Hepatocyte (in vitro differentiated cells): Measurements from ENCODE around the gene AMBP. TPM values are rescaled to one million over a fixed set of nuclear protein-coding genes. Genes with fewer than 3 reads are reported as not detected.
"Not testable (repeated sequence)": the region's sequence is repeated elsewhere in the genome, so short reads cannot be mapped to it uniquely, and the experiment has no call there.

Experiments used
- DNase-seq: peaks from one replicate; pipeline ENCODE4 v3.0.0-alpha.2; 2016; ENCODE audit warnings: low spot score
- H2AFZ ChIP-seq: fragments of 200-600 bp; sonication (generic); 2 replicates; pipeline ENCODE4 v1.6.0; 2016; ENCODE audit warnings: antibody characterized with exemption, mild to moderate bottlenecking
- H3K27ac ChIP-seq: fragments of 200-600 bp; sonication (generic); 2 replicates; pipeline ENCODE4 v1.5.1; 2016; ENCODE audit warnings: mild to moderate bottlenecking
- H3K27me3 ChIP-seq: fragments of 200-600 bp; sonication (generic); 2 replicates; pipeline ENCODE4 v1.6.1; 2016
- H3K36me3 ChIP-seq: fragments of 200-600 bp; sonication (generic); replicated peaks from 2 replicates; pipeline ENCODE4 v1.5.1; 2016; ENCODE audit warnings: low read depth; ENCODE audit not compliant: insufficient read depth
- H3K4me1 ChIP-seq: fragments of 200-600 bp; sonication (generic); 2 replicates; pipeline ENCODE4 v1.5.1; 2016; ENCODE audit warnings: mild to moderate bottlenecking, moderate library complexity; ENCODE audit not compliant: insufficient read depth
- H3K4me2 ChIP-seq: fragments of 200-600 bp; sonication (generic); 2 replicates; pipeline ENCODE4 v1.6.0; 2016
- H3K4me3 ChIP-seq: fragments of 200-600 bp; sonication (generic); 2 replicates; pipeline ENCODE4 v1.5.1; 2016; ENCODE audit warnings: mild to moderate bottlenecking
- H3K79me2 ChIP-seq: fragments of 200-600 bp; sonication (generic); 2 replicates; pipeline ENCODE4 v1.6.0; 2017; ENCODE audit warnings: mild to moderate bottlenecking
- H3K9me2 ChIP-seq: fragments of 200-600 bp; sonication (generic); replicated peaks from 2 replicates; pipeline ENCODE4 v1.6.0; 2017; ENCODE audit warnings: mild to moderate bottlenecking; ENCODE audit not compliant: insufficient read depth
- H3K9me3 ChIP-seq: fragments of 200-600 bp; sonication (generic); 2 replicates; pipeline ENCODE4 v1.5.1; 2016; ENCODE audit warnings: low read depth, mild to moderate bottlenecking
- H4K20me1 ChIP-seq: fragments of 200-600 bp; sonication (generic); 2 replicates; pipeline ENCODE4 v1.6.0; 2016; ENCODE audit warnings: mild to moderate bottlenecking; ENCODE audit not compliant: insufficient read depth, poor library complexity, severe bottlenecking
- CTCF ChIP-seq: fragments of 200-600 bp; sonication (generic); IDR thresholded peaks from 2 replicates; pipeline ENCODE4 v1.5.1; 2016; ENCODE audit warnings: antibody characterized with exemption, mild to moderate bottlenecking; ENCODE audit not compliant: poor library complexity
- EZH2 ChIP-seq: fragments of 200-600 bp; sonication (generic); IDR thresholded peaks from 2 replicates; pipeline ENCODE4 v1.6.1; 2016; ENCODE audit warnings: antibody characterized with exemption, mild to moderate bottlenecking, borderline replicate concordance
- EZH2phosphoT487 ChIP-seq: fragments of 200-600 bp; sonication (generic); IDR thresholded peaks from one replicate; pipeline ENCODE4 v1.6.1; 2018; ENCODE audit warnings: antibody characterized with exemption, mild to moderate bottlenecking, low read depth, moderate library complexity; ENCODE audit not compliant: unreplicated experiment, severe bottlenecking
- WGBS: methylation state at CpG from one replicate; pipeline ENCODE4 v1.1.6; 2016; ENCODE audit warnings: low lambda C conversion rate; ENCODE audit errors: missing lambda C conversion rate; 5-methylcytosine and 5-hydroxymethylcytosine counted together
- polyA plus RNA-seq: library from polyadenylated mRNA; unstranded; fragments of >200 nt; fragmentation: Nextera tagmentation; extraction: Ambion mirVana; gene quantifications from 2 replicates; pipeline ENCODE4 v1.2.1, GENCODE V29; 2016
- total RNA-seq: library from RNA; depleted of rRNA; stranded (reverse); fragments of >200 nt; gene quantifications from 2 replicates; pipeline ENCODE4 v1.2.3, GENCODE V29; 2014

The AMBP gene
- total and polyA plus RNA-seq, 2 experiments from 2014 or later: 713 to 833 TPM

GRCh38 chr9:114085387-114085789 lies 7.3 kb upstream of the AMBP start:
- Histone ChIP-seq H3K4me3 (no peak overlapping the region), H3K4me2 (no peak overlapping the region), H3K9me2 (no peaks in the 10 kb centered on the region), H3K4me1 (peaks cover 13% of the 10 kb centered on the region), H3K36me3 (no peaks in the 10 kb centered on the region), H4K20me1 (no peaks in the 10 kb centered on the region), H3K9me3 (no peaks in the 10 kb centered on the region), H3K27me3 (no peaks in the 10 kb centered on the region), H3K79me2 (no peaks in the 10 kb centered on the region), H3K27ac (no peak overlapping the region), H2AFZ (no peak overlapping the region)
- TF ChIP-seq EZH2 (no peak), CTCF (no peak), EZH2phosphoT487 (no peak)
- 97% methylated on average over 9 of the region's 9 CpGs for WGBS
- DNase-seq: no peak

- 82% methylated on average over 11 of the region's 11 CpGs for whole genome bisulfite sequencing
- H3K9me2 ChIP-seq: no peaks in the 10 kb centered on the region
- no peaks in the 10 kb centered on the region for H3K27me3 ChIP-seq
- no peaks in the 10 kb centered on the region for H4K20me1 ChIP-seq
- no peak overlapping the region for H2AFZ ChIP-seq
- H3K27ac ChIP-seq: no peak overlapping the region
- no peak overlapping the region for H3K4me2 ChIP-seq
- H3K4me3 ChIP-seq: no peak overlapping the region
- DNase-seq: no peak
- H3K9me3 ChIP-seq: no peaks in the 10 kb centered on the region
- TF ChIP-seq EZH2phosphoT487 (no peak), CTCF (no peak), EZH2 (no peak)
- H3K36me3 ChIP-seq: no peaks in the 10 kb centered on the region
- H3K4me1 ChIP-seq: peaks cover 14% of the 10 kb centered on the region
- no peaks in the 10 kb centered on the region for H3K79me2 ChIP-seq
These were observed 6.4 kb upstream of the AMBP start for GRCh38 chr9:114084282-114085073.

GRCh38 chr9:114083666-114084065 lies 5.6 kb upstream of the AMBP start:
- no peak for DNase-seq
- 96% methylated on average over 6 of the region's 6 CpGs for WGBS
- no peaks in the 10 kb centered on the region for H3K9me3 ChIP-seq

GRCh38 chr9:114082763-114083412 lies 4.8 kb upstream of the AMBP start:
- not testable (repeated sequence) for H2AFZ ChIP-seq

More at GRCh38 chr9:114083666-114084065, 5.6 kb upstream of the AMBP start:
- Histone ChIP-seq H2AFZ (no peak overlapping the region), H3K9me2 (no peaks in the 10 kb centered on the region), H3K27ac (no peak overlapping the region), H3K36me3 (no peaks in the 10 kb centered on the region), H3K4me1 (peaks cover 15% of the 10 kb centered on the region), H3K27me3 (no peaks in the 10 kb centered on the region), H3K4me3 (no peak overlapping the region), H3K4me2 (no peak overlapping the region), H4K20me1 (no peaks in the 10 kb centered on the region), H3K79me2 (no peaks in the 10 kb centered on the region)
- TF ChIP-seq EZH2: no peak
- TF ChIP-seq EZH2phosphoT487: no peak
- TF ChIP-seq CTCF: no peak

More at GRCh38 chr9:114082763-114083412, 4.8 kb upstream of the AMBP start:
- not testable (repeated sequence) for H3K9me2 ChIP-seq, H4K20me1 ChIP-seq, H3K79me2 ChIP-seq, H3K36me3 ChIP-seq, H3K4me3 ChIP-seq, H3K9me3 ChIP-seq, H3K27me3 ChIP-seq, DNase-seq, H3K4me2 ChIP-seq
- H3K4me1 ChIP-seq: peaks cover 15% of the 10 kb centered on the region
- WGBS: 62% methylated on average over 13 of the region's 13 CpGs
- peak overlapping the region; percentile 31 for H3K27ac ChIP-seq
